Mesothelial cell of epicardium (in vitro differentiated cells): ENCODE measurements around the gene ARHGEF11. TPM values are rescaled to one million over a fixed set of nuclear protein-coding genes. Genes with fewer than 3 reads are reported as not detected.

Source experiments
- DNase-seq, 2 experiments: peaks; one replicate each; pipeline ENCODE4 v3.0.0; 2021; ENCODE audit warnings: low spot score in 2 of 2; ENCODE audit not compliant: unreplicated experiment in 2 of 2
- H3K27ac Mint-ChIP-seq: 2 replicates; pipeline ENCODE4 v1.8.0; 2021; ENCODE audit warnings: mixed read lengths
- H3K27me3 Mint-ChIP-seq: 2 replicates; pipeline ENCODE4 v1.8.0; 2021; ENCODE audit warnings: low read depth, mixed read lengths
- H3K36me3 Mint-ChIP-seq: 2 replicates; pipeline ENCODE4 v1.8.0; 2021; ENCODE audit warnings: mixed read lengths
- H3K4me1 Mint-ChIP-seq: 2 replicates; pipeline ENCODE4 v1.8.0; 2021; ENCODE audit warnings: mixed read lengths
- H3K4me3 Mint-ChIP-seq: 2 replicates; pipeline ENCODE4 v1.8.0; 2021; ENCODE audit warnings: mild to moderate bottlenecking, moderate library complexity, mixed read lengths
- H3K9me3 Mint-ChIP-seq: 2 replicates; pipeline ENCODE4 v1.8.0; 2021; ENCODE audit warnings: mixed read lengths
- total RNA-seq: library from RNA; stranded (reverse); gene quantifications from 3 replicates; pipeline ENCODE4 v1.2.1, GENCODE V29; 2021
- TF ChIP-seq, protein P1 (sequence below): fragments of 200-600 bp; sonication (generic); IDR thresholded peaks from one replicate; pipeline ENCODE4 v1.5.0; 2021; ENCODE audit warnings: antibody characterized with exemption; ENCODE audit not compliant: unreplicated experiment

The ARHGEF11 gene
- total RNA-seq, 1 donor from 2014 or later: 52.5 TPM

- no peak overlapping the region for H3K27ac Mint-ChIP-seq
- H3K27me3 Mint-ChIP-seq: no peaks in the 10 kb centered on the region
- no peaks in the 10 kb centered on the region for H3K9me3 Mint-ChIP-seq
- H3K4me3 Mint-ChIP-seq: no peak overlapping the region
- no peaks in the 10 kb centered on the region for H3K4me1 Mint-ChIP-seq
- TF ChIP-seq, protein P1, sequence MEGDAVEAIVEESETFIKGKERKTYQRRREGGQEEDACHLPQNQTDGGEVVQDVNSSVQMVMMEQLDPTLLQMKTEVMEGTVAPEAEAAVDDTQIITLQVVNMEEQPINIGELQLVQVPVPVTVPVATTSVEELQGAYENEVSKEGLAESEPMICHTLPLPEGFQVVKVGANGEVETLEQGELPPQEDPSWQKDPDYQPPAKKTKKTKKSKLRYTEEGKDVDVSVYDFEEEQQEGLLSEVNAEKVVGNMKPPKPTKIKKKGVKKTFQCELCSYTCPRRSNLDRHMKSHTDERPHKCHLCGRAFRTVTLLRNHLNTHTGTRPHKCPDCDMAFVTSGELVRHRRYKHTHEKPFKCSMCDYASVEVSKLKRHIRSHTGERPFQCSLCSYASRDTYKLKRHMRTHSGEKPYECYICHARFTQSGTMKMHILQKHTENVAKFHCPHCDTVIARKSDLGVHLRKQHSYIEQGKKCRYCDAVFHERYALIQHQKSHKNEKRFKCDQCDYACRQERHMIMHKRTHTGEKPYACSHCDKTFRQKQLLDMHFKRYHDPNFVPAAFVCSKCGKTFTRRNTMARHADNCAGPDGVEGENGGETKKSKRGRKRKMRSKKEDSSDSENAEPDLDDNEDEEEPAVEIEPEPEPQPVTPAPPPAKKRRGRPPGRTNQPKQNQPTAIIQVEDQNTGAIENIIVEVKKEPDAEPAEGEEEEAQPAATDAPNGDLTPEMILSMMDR: no peak
- peaks cover 44% of the 10 kb centered on the region for H3K36me3 Mint-ChIP-seq
- DNase-seq: no peak
Measured at GRCh38 chr1:156970017-156970416, 75.5 kb downstream of the ARHGEF11 start.

DNA sequence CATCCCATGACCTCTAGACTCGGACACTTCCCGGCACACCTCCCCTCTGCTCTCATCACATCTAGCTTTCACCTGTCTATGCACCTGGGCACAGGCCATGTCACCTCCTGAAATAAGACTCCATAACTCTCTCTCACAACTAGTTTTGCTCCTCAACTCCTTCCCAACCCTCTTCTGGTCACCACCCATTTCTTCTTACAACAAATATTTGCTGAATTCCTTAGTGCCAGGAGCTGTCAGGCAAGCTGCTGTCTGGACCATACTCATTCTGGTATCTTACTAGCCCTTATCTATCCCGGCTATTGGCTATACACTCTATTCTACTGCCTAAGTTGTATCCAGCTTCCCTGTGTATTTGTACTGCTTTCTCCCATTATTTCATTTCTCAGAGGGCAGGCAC, 76.0 kb downstream of the ARHGEF11 start:
- Mint-ChIP-seq H3K27me3 (no peaks in the 10 kb centered on the region), H3K36me3 (peaks cover 40% of the 10 kb centered on the region), H3K27ac (no peak overlapping the region), H3K9me3 (no peaks in the 10 kb centered on the region), H3K4me3 (no peak overlapping the region), H3K4me1 (no peaks in the 10 kb centered on the region)
- TF ChIP-seq, protein P1: no peak
- no peak for DNase-seq

GRCh38 chr1:156964441-156964840, 81.1 kb downstream of the ARHGEF11 start:
- DNase-seq: no peak
- TF ChIP-seq, protein P1: no peak
- peaks cover 51% of the 10 kb centered on the region for H3K36me3 Mint-ChIP-seq
- H3K4me3 Mint-ChIP-seq: no peak overlapping the region
- H3K9me3 Mint-ChIP-seq: no peaks in the 10 kb centered on the region
- no peak overlapping the region for H3K27ac Mint-ChIP-seq
- no peaks in the 10 kb centered on the region for H3K27me3 Mint-ChIP-seq
- peaks cover 2% of the 10 kb centered on the region for H3K4me1 Mint-ChIP-seq

GRCh38 chr1:156963621-156964020, 81.9 kb downstream of the ARHGEF11 start:
- Mint-ChIP-seq H3K36me3 (peaks cover 50% of the 10 kb centered on the region), H3K9me3 (no peaks in the 10 kb centered on the region), H3K27me3 (no peaks in the 10 kb centered on the region), H3K27ac (no peak overlapping the region), H3K4me1 (peaks cover 3% of the 10 kb centered on the region), H3K4me3 (no peak overlapping the region)
- DNase-seq: no peak
- TF ChIP-seq, protein P1: no peak

DNA sequence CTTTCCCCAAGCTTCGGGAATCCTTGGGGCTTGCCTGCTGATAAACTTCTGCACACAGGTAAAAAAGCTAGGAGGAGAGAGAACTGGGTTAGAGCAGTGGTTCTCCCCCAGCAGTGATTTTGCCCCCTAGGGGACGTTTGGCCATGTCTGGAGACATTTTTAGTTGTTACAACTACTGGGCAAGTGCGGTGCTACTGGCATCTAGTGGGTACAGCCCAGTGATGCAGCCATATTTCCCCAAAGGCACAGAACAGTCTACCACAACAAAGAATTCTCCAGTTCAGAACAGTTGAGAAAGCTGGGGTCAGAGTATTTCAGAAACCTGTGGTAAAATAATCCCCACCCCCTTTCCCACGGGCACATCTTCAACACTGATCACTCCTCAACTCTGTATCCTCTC, 83.8 kb downstream of the ARHGEF11 start:
- Mint-ChIP-seq H3K9me3 (no peaks in the 10 kb centered on the region), H3K27ac (no peak overlapping the region), H3K36me3 (peaks cover 56% of the 10 kb centered on the region), H3K4me1 (peaks cover 3% of the 10 kb centered on the region), H3K27me3 (no peaks in the 10 kb centered on the region), H3K4me3 (no peak overlapping the region)
- DNase-seq: no peak
- TF ChIP-seq, protein P1: no peak

DNA sequence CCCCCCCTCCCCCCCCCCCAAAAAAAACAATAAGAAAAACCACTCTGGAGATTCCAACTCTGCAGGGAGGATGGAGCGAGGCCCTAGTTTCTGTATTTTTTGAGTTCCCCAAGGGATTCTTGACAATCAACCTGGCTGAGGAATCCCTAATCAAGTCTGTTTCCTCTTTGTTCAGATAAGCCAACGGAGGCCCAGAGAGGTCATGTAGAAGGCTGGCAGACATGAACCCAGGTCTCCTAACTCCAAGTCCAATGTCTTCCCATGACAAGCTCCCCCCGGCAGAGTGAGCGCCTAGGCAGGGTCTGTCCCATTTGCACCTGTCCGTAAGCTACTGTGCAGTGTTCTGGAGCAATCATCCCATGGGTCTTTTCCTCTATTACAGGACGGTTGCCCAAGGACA, 85.6 kb downstream of the ARHGEF11 start:
- peaks cover 3% of the 10 kb centered on the region for H3K4me1 Mint-ChIP-seq
- peaks cover 52% of the 10 kb centered on the region for H3K36me3 Mint-ChIP-seq
- H3K27ac Mint-ChIP-seq: no peak overlapping the region
- H3K4me3 Mint-ChIP-seq: no peak overlapping the region
- H3K27me3 Mint-ChIP-seq: no peaks in the 10 kb centered on the region
- no peak for DNase-seq
- H3K9me3 Mint-ChIP-seq: no peaks in the 10 kb centered on the region
- TF ChIP-seq, protein P1: no peak
